ENCODE measurements around the gene C1S.
"Not testable (repeated sequence)": the region's sequence is repeated elsewhere in the genome, so short reads cannot be mapped to it uniquely, and the experiment has no call there.

C1S gene

DNA sequence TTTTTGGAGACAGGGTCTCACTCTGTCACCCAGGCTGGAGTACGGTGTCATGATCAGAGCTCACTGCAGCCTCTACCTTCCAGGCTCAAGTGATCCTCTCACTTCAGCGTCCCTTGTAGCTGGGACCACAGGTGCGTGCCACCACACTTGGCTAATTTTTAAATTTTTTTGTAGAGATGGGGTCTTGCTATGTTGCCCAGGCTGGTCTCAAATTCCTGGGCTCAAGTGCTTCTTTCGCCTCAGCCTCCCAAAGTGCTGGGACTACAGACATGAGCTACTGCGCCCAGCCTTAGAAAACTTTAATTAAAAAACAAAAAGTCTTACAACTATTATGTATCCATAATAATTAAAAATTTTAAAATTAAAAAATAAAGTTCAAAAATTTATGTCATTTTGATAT lies 46.7 kb downstream of the C1S start:
- not testable (repeated sequence) for DNase-seq

DNA sequence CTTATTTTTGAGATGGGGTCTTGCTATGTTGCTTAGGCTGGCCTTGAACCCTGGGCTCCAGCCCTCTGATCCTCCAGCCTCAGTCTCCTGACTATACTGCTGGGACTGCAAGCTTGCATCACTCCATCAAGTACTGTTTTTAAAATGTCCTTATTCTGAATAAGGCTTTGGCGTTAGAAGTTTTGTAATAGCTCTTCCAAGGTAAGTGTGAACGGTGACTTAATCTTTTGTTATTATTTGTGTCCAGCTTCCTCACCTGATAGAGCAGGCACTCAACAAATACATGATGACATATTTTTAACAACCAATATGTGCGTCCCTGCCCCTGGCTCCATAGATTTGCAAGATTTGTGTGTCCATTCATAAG lies 47.1 kb downstream of the C1S start:
- DNase-seq = no peak

DNA sequence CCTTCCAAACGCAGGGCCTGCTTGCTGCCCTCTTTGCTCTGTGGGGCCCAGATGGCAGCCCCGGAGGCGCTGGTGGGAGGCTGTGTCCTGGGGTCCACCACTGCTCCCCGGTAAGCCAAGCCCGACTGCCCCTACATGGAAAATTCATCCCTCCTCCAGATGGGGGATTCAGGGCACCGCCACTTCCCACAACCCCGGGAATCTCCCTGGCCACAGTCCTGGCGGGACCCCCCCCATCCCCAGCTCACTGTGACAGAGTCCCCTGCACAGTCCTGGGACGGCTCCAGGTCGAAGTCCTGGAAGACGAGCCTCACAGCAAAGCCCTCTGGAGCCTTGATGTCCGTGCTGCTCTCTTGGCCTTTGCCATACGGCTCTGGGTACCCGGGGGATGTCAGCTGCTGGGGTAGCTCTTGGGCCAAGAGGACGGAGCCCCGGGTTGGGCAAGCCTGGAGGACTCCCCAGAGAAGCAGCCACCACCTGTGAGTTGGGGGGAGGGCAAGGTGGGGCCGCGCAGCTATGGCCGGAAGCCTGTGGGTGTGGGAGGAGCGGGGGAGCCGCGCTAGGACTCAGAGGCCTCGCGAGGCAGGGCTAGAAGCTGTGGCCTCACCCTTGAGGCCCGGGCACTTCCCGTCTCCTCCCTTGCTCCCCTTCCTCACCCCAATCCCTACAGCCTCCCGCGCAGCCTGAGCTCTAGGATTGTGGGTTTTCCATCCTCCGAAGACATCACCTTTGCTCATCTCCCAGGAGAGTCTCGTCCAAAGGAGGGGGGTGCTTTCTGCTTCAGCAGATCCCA lies 47.7 kb downstream of the C1S start:
- peak; percentile 86 for DNase-seq

DNA sequence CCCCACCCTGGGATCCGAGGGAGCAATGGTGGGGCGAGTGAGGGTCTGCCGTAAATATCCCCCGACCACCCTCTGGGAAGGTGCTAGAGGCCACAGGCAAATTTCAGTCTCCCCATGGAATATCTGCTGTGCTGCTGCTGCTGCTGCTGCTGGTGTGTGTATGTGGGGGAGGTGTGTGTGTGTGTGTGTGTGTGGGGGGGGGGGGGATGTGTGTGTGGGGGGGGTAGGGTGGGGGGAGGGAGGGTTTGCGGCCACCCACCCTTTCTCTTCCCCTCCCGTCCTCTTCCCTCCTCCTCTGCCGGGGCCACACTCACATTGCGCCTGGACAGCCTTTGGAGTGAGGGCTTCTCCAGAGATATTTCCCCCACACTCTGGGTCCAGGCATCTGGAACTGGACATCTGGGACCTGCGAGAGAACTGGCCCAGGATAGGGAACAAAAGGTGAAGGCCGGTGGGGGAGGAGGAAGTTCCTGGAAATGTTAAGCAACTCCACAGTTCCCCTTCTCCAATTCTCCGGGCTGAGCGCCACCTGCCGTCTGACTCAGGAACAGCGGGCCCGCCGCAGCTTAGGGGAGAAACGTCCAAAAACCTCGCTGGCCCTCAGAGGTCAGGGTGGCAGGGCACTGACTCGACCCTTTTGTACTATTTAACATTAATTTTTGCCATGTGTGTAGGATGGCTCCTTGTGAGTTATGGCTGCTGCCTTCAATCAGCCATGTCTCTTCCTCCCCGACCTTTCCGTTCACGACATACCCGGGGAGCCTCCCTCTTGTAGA lies 48.5 kb downstream of the C1S start, which contains the start of gene C1RL:
Gene C1RL (minus strand): TSS at position 419 of the 776 bp plus-strand sequence. CDS start 34 bp downstream, at position 385.
- DNase-seq = peak; percentile 90

DNA sequence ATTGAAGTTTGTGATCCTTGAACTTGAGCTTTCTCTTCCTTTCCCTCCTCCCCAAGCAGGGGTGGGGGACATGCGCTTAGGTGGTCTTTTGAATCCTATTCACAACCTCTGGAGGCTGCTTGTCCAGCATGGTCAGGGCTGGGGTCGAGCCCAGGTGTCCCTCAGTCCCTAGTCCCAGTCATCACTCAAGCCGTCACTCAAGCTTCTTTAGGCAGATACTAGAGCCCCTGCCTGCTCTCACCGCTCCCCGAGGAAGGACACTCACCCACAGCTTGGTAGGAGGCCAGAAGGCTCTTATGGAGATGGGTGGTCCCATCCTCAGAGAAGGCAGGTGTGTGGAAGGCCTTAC lies 49.0 kb downstream of the C1S start:
- DNase-seq = no peak

DNA sequence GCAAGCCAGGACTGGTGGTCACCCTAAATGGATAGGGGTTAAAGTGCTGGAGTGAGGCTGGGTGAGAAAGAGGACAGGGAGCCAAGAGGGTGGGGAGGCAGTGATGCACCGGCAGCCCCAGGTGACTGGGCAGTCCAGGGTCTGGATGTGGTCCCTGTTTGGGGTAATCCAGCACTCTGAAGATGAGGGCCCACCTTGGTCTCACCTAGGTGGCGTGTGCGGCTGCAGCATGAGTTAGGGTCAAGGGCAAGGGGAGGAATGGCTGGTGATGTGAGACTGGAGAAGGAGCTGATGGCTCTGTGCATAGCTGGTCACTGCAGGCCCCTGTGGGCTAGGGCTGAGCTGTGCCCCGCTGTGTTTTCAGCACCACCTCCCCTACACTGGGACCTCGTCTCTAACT lies 50.1 kb downstream of the C1S start:
- DNase-seq = no peak

DNA sequence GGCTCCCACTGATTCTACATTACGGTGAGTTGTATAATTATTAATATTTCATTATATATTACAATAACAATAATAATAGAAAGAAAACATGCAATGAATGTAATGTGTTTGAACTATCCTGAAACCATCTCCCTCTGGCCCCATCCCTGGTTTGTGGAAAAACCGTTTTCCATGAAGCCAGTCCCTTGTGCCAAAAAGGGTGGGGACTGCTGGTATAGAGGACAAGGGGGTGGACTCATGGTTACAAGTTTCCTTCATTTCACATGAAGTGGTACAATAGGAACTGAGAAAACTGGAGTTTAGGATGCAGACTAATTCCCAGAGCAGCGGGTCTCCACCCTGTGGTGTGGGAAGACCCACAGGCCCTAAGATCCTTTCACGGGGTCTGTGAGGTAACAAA lies 51.5 kb downstream of the C1S start:
- no peak for DNase-seq

DNA sequence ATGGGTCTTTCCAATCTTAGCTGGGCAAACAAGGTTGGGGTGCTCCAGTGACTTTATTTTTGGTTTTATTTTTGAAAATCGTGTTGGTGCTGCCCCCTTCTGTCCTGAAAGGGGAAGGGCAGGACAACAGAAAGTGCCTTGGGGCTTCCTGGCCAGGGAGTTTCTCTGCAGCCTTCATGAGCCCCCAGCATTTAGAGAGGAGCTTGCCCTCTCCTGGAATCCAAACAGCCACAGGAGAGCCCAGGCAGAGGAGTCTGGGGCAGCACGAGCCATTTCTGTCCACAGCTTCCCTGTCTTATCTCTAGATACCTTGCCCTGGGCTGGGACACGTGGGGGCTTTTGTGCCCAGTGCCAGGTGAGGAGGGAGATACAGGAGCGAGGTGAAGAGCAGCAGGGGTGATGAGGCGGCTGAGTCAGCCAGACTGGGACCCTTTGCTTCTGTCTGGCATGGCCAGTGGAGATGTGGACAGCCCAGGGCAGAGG lies 52.9 kb downstream of the C1S start:
- DNase-seq = peak; percentile 42

DNA sequence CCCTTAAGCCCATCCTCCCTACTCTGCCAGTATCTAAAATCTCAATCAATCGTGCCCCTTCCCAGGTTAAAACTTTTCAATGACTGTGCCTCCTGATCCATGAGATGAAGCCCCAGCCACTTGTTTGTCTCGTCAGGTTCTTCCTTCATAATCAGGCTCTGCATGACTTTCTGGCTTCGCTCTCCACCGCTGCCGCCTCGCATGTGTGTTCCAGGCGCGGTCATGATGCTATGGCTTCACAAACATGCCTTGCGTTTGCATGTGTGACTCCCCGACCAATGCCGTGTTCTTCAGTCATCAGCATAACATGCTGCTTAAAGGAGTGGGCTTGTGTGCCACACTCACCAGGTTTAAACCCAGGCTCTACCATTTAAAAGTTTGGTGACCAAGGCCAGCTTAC lies 53.5 kb downstream of the C1S start:
- DNase-seq = no peak

DNA sequence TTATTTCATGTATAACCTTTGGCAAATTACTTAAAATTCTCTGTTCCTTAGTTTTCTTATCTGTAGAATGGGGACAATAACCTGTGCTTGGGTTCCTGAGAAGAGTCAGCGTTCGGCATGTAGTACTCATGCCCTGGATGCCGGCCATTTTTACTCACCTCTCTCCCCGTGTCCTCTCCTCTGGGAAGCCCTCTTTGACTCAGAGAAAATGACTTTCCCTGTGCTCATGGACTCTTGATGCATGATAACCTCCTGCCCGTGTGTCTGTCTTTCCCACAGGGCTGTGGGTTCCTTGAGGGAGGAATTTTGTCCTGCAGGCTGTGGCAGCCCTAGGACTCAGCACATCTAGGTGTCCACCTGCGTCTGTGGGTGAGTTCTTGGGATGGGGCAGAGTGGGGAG lies 54.3 kb downstream of the C1S start:
- DNase-seq = no peak

DNA sequence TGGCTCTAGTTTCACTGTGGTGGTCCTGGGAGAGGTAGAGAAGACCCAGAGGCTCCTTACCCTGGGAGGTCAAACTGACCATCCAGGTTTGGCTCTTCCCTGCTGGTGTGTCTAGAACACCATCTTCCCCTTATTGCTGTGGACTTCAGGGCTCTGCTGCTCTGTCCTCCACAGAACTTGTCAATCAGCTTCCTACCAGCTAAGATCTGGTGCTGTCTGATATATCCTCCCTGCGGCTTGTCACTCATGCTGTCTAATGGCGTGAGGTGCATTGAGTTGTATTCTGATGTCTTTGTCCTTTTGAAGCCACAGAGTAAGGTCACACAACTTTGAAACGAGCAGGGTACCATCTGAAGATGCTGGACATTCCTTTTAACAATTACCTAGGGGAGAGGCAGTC lies 55.7 kb downstream of the C1S start:
- no peak for DNase-seq

DNA sequence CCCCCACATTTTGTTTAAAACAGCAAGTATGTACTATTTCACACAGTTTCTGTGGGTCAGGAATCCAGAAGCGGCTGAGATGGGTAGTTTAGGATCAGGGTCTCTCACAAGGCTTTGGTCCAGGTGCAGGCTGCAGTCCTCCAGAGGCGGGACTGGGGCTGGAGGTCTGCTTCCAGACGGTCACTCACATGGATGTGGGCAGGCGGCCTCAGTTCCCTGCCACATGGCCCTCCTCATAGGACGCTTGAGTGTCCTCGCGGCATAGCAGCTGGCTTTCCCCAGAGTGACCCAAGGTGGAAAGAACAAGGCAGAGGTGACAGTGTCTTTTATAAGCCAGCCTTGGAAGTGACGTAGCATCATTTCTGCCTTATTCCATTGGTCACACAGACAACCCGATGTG lies 56.4 kb downstream of the C1S start:
- DNase-seq = no peak

DNA sequence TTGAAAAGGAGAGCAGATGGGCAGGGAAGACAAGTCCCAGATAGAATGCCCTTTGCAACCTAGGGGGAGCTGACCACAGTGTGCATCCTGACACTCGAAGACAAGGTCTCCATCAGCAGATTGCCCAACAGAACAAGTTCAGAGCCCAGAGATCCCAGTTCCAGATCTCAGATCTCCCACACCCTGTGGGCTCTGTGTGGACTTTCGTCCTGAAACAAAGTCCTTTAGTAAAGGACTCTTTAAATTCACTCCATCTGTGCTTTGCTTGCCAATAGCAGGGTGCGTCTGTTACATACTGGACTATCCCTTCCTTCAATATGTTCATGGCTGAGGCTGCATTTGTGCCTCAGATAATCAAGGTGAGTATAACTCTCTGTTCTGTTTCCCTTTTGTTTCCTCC lies 57.2 kb downstream of the C1S start:
- DNase-seq = no peak

DNA sequence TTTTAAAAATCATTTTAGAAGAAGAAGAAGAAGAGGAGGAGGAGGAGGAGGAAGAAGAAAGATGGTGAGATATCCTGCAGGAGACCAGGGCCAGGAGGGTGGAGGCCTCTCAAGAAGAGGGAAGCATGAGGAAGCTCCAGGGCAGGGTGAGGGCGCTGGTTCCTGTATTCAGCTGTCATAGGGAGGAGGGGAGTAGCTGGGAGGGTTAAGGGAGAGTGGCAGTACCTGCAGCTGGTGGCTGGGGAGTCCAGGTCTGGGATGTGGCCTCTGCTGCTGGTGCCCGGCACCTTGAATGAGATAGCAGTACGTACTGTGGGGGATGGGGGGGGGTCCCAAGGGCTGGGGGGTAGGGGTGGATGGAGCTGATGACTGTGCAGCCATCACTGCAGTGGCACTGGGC lies 58.4 kb downstream of the C1S start:
- DNase-seq = no peak

DNA sequence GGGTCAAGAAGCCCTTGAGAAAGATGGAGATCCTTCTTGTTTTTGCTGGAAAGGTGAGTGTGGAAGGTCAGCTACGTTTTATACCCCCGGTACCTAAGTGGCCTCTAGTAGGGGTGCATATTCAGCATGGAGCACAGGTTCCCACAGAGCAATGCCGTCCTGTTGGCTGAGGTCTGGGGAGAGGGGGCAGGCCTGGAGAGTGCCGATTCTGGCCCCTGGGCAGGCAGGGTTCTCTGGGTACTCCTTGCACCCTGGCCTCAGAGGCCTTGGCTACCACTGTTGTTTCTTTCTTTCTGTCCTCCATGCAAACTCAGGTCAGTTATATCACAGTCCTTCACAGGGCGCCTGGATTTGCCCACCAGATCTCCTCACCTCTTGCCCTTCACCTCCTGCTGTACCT lies 59.6 kb downstream of the C1S start:
- no peak for DNase-seq

Measured in activated CD4-positive, alpha-beta T cell treated with anti-CD3 and anti-CD28 coated beads for 48 hours (primary cell).